HG03521 (cell line): Measurements from ENCODE around the gene HDAC8.
"Not testable (repeated sequence)": the region's sequence is repeated elsewhere in the genome, so short reads cannot be mapped to it uniquely, and the experiment has no call there.

Experiments used
- ATAC-seq: cut with Tn5 transposase; IDR thresholded peaks from one replicate; pipeline ENCODE4 v1.9.1; 2021; ENCODE audit warnings: mild to moderate bottlenecking, moderate library complexity; ENCODE audit not compliant: unreplicated experiment

The HDAC8 gene

GRCh38 chrX:72466493-72466892 is 106.2 kb downstream of the HDAC8 start:
- no peak for ATAC-seq

GRCh38 chrX:72465889-72466288 is 106.8 kb downstream of the HDAC8 start:
- ATAC-seq, result no peak

GRCh38 chrX:72461766-72462165 is 110.9 kb downstream of the HDAC8 start:
- no peak for ATAC-seq

- no peak for ATAC-seq
Measured at GRCh38 chrX:72461288-72461687, 111.4 kb downstream of the HDAC8 start.

GRCh38 chrX:72460715-72461114 is 111.9 kb downstream of the HDAC8 start:
- no peak for ATAC-seq

- ATAC-seq, result not testable (repeated sequence)
Measured at GRCh38 chrX:72449034-72449433, 123.6 kb downstream of the HDAC8 start.

- ATAC-seq, result not testable (repeated sequence)
Measured at GRCh38 chrX:72440764-72441163, 131.9 kb downstream of the HDAC8 start.

GRCh38 chrX:72436010-72436409 is 136.6 kb downstream of the HDAC8 start:
- ATAC-seq, result no peak

GRCh38 chrX:72430405-72430968 is 142.2 kb downstream of the HDAC8 start:
- no peak for ATAC-seq

- ATAC-seq, result no peak
Measured at GRCh38 chrX:72421797-72422196, 150.8 kb downstream of the HDAC8 start.

GRCh38 chrX:72409993-72410392 is 162.7 kb downstream of the HDAC8 start:
- ATAC-seq, result no peak

- ATAC-seq, result no peak
Measured at GRCh38 chrX:72408885-72409284, 163.8 kb downstream of the HDAC8 start.

GRCh38 chrX:72405136-72405535 is 167.5 kb downstream of the HDAC8 start:
- not testable (repeated sequence) for ATAC-seq

GRCh38 chrX:72402614-72403013 is 170.0 kb downstream of the HDAC8 start:
- no peak for ATAC-seq

GRCh38 chrX:72399816-72400215 is 172.8 kb downstream of the HDAC8 start:
- no peak for ATAC-seq

GRCh38 chrX:72396117-72396516 is 176.5 kb downstream of the HDAC8 start:
- no peak for ATAC-seq

- no peak for ATAC-seq
Measured at GRCh38 chrX:72395237-72395636, 177.4 kb downstream of the HDAC8 start.

GRCh38 chrX:72394518-72395170 is 178.0 kb downstream of the HDAC8 start:
- no peak for ATAC-seq

- ATAC-seq, result no peak
Measured at GRCh38 chrX:72393836-72394517, 178.7 kb downstream of the HDAC8 start.

GRCh38 chrX:72392816-72393800 is 179.5 kb downstream of the HDAC8 start:
- ATAC-seq, result no peak

- no peak for ATAC-seq
Measured at GRCh38 chrX:72392042-72392441, 180.6 kb downstream of the HDAC8 start.
